H1 (cell line): ENCODE measurements around the gene SLC37A1. TPM values are rescaled to one million over a fixed set of nuclear protein-coding genes. Genes with fewer than 3 reads are reported as not detected.

Experiments used
- CTCF ChIA-PET: fragments of 300-600 bp; sonication (Branson Sonifier 250); formaldehyde crosslinking; loops from one replicate; lab custom pipeline; 2021; ENCODE audit not compliant: partially characterized antibody; lab: Charles Lee
- POLR2A ChIA-PET: fragments of 300-600 bp; sonication (Branson Sonifier 250); formaldehyde crosslinking; loops from one replicate; lab custom pipeline; 2021; ENCODE audit warnings: inconsistent platforms; ENCODE audit not compliant: partially characterized antibody; lab: Charles Lee
- DNase-seq, 2 experiments: peaks; one replicate each; pipeline versions ENCODE4 v3.0.0 to v3.0.0-alpha.2; 2010 to 2022; ENCODE audit warnings: low spot score in 2 of 2, low read depth in 1 of 2, mixed read lengths in 1 of 2
- FAIRE-seq: peaks from 2 replicates; lab custom pipeline; 2011; peaks lifted over from hg19 to GRCh38; lab: Jason Lieb, UNC
- H2AFZ ChIP-seq: 2 replicates; pipeline ENCODE4 v1.8.1; 2012; ENCODE audit warnings: low read length, inconsistent platforms
- H2AK5ac ChIP-seq: 2 replicates; pipeline ENCODE4 v1.6.1; 2013; ENCODE audit warnings: low read depth, low read length
- H2BK120ac ChIP-seq: replicated peaks from 2 replicates; pipeline ENCODE3; 2013; ENCODE audit warnings: low read depth, low read length, inconsistent platforms
- H2BK12ac ChIP-seq: 2 replicates; pipeline ENCODE4 v1.6.1; 2013; ENCODE audit warnings: low read depth, low read length
- H2BK15ac ChIP-seq: 2 replicates; pipeline ENCODE4 v1.6.1; 2013; ENCODE audit warnings: low read length
- H2BK20ac ChIP-seq: 2 replicates; pipeline ENCODE4 v1.6.1; 2013; ENCODE audit warnings: low read length
- H2BK5ac ChIP-seq: 2 replicates; pipeline ENCODE4 v1.6.1; 2013; ENCODE audit warnings: low read depth, low read length
- H3K14ac ChIP-seq: 2 replicates; pipeline ENCODE4 v1.6.1; 2013; ENCODE audit warnings: inconsistent platforms; ENCODE audit not compliant: insufficient read length
- H3K18ac ChIP-seq: 2 replicates; pipeline ENCODE4 v1.6.1; 2013; ENCODE audit warnings: low read length; ENCODE audit errors: extremely low read depth
- H3K23ac ChIP-seq: 2 replicates; pipeline ENCODE4 v1.6.1; 2013; ENCODE audit warnings: inconsistent platforms; ENCODE audit not compliant: insufficient read length
- H3K23me2 ChIP-seq: 2 replicates; pipeline ENCODE4 v1.6.1; 2013; ENCODE audit warnings: low read depth, low read length
- H3K27ac ChIP-seq: 2 replicates; pipeline ENCODE4 v1.6.1; 2011; ENCODE audit warnings: low read depth, low read length, inconsistent platforms
- H3K27me3 ChIP-seq, 4 experiments: replicated peaks in 1 of 4; 1 replicate in 1 of 4; 2 replicates in 3 of 4; pipeline versions ENCODE4 v1.6.1 to v1.8.1; 2011 to 2013; ENCODE audit warnings: low read length in 3 of 4, mild to moderate bottlenecking in 3 of 4, inconsistent platforms in 2 of 4, mixed read lengths in 2 of 4, moderate library complexity in 1 of 4; ENCODE audit not compliant: control insufficient read depth in 3 of 4, insufficient read depth in 3 of 4; ENCODE audit errors: extremely low read depth in 1 of 4
- H3K36me3 ChIP-seq, 4 experiments: 2 replicates each; pipeline versions ENCODE4 v1.6.1 to v1.8.1; 2011 to 2013; ENCODE audit warnings: mild to moderate bottlenecking in 4 of 4, low read length in 3 of 4, moderate library complexity in 2 of 4, control low read depth in 1 of 4, inconsistent platforms in 1 of 4; ENCODE audit not compliant: insufficient read depth in 4 of 4, control insufficient read depth in 2 of 4
- H3K4ac ChIP-seq: replicated peaks from 2 replicates; pipeline ENCODE3; 2013; ENCODE audit warnings: low read length, low read depth, mixed read lengths, inconsistent platforms; ENCODE audit not compliant: insufficient read length
- H3K4me1 ChIP-seq, 4 experiments: replicated peaks in 1 of 4; 1 replicate in 1 of 4; 2 replicates in 3 of 4; pipeline versions ENCODE4 v1.6.1 to v1.8.1; 2011 to 2013; ENCODE audit warnings: low read length in 3 of 4, inconsistent platforms in 2 of 4, mixed read lengths in 1 of 4; ENCODE audit not compliant: insufficient read depth in 4 of 4, control insufficient read depth in 3 of 4
- H3K4me2 ChIP-seq, 2 experiments: 2 replicates each; pipeline versions ENCODE4 v1.6.1 to v1.8.1; 2011 to 2013; ENCODE audit warnings: low read depth in 2 of 2, low read length in 2 of 2, control low read depth in 1 of 2, inconsistent platforms in 1 of 2, mild to moderate bottlenecking in 1 of 2; ENCODE audit not compliant: insufficient read depth in 1 of 2
- H3K4me3 ChIP-seq, 4 experiments: fragments of 200-600, 300-600 bp in 1 of 4; sonication (generic), shearing (Covaris generic), sonication (Bioruptor Twin) in 1 of 4; 2 replicates each; pipeline versions ENCODE4 v1.5.1 to v1.8.1; 2011 to 2016; ENCODE audit warnings: low read length in 4 of 4, low read depth in 3 of 4, control low read depth in 2 of 4, inconsistent platforms in 2 of 4, mild to moderate bottlenecking in 2 of 4, mixed read lengths in 1 of 4, moderate library complexity in 1 of 4; ENCODE audit not compliant: insufficient read depth in 2 of 4; ENCODE audit errors: extremely low read depth in 1 of 4
- H3K56ac ChIP-seq: replicated peaks from 2 replicates; pipeline ENCODE3; 2013; ENCODE audit warnings: low read depth, mild to moderate bottlenecking, mixed read lengths, low read length, inconsistent platforms; ENCODE audit not compliant: insufficient read length
- H3K79me1 ChIP-seq: 2 replicates; pipeline ENCODE4 v1.6.1; 2013; ENCODE audit warnings: low read depth, low read length, control low read depth
- H3K79me2 ChIP-seq, 2 experiments: 2 replicates each; pipeline versions ENCODE4 v1.6.1 to v1.8.1; 2012 to 2013; ENCODE audit warnings: low read length in 2 of 2, mild to moderate bottlenecking in 2 of 2, inconsistent platforms in 1 of 2; ENCODE audit not compliant: insufficient read depth in 2 of 2, control insufficient read depth in 1 of 2
- H3K9ac ChIP-seq, 4 experiments: replicated peaks in 1 of 4; 1 replicate in 1 of 4; 2 replicates in 3 of 4; pipeline versions ENCODE4 v1.6.1 to v1.8.1; 2011 to 2013; ENCODE audit warnings: low read depth in 3 of 4, low read length in 3 of 4, control low read depth in 2 of 4, mild to moderate bottlenecking in 2 of 4, moderate library complexity in 2 of 4, inconsistent platforms in 1 of 4; ENCODE audit errors: extremely low read depth in 1 of 4
- H3K9me3 ChIP-seq, 2 experiments: 2 replicates each; pipeline versions ENCODE4 v1.6.1 to v1.8.1; 2012 to 2013; ENCODE audit warnings: mild to moderate bottlenecking in 2 of 2, moderate library complexity in 2 of 2, control low read depth in 1 of 2, inconsistent platforms in 1 of 2, low read depth in 1 of 2, low read length in 1 of 2, mixed read lengths in 1 of 2; ENCODE audit not compliant: insufficient read depth in 2 of 2
- H4K20me1 ChIP-seq, 2 experiments: replicated peaks in 1 of 2; 2 replicates each; pipeline versions ENCODE3 to v1.8.1; 2011 to 2013; ENCODE audit warnings: inconsistent platforms in 2 of 2, low read length in 2 of 2, mild to moderate bottlenecking in 1 of 2; ENCODE audit not compliant: insufficient read depth in 2 of 2, control insufficient read depth in 1 of 2
- H4K5ac ChIP-seq: 2 replicates; pipeline ENCODE4 v1.6.1; 2013; ENCODE audit warnings: low read length, low read depth, mixed read lengths, inconsistent platforms; ENCODE audit not compliant: insufficient read length
- H4K8ac ChIP-seq: 2 replicates; pipeline ENCODE4 v1.8.0; 2013; ENCODE audit warnings: mild to moderate bottlenecking, moderate library complexity, low read length, inconsistent platforms; ENCODE audit not compliant: insufficient read depth; ENCODE audit errors: extremely low read depth
- H4K91ac ChIP-seq: replicated peaks from 2 replicates; pipeline ENCODE3; 2013; ENCODE audit warnings: low read length, mixed read lengths, inconsistent platforms; ENCODE audit not compliant: insufficient read length
- ASH2L ChIP-seq: fragments of 200-600, 300-600 bp; sonication (generic); IDR thresholded peaks from one replicate; pipeline ENCODE4 v1.7.1; 2017; ENCODE audit warnings: low read length
- BCL11A ChIP-seq, 2 experiments: IDR thresholded peaks; one replicate each; pipeline ENCODE4 v1.6.1; 2011; ENCODE audit warnings: low read depth in 2 of 2, low read length in 2 of 2, mild to moderate bottlenecking in 2 of 2
- HDAC6 ChIP-seq: IDR thresholded peaks from one replicate; pipeline ENCODE4 v1.7.1; 2012; ENCODE audit warnings: low read depth, mild to moderate bottlenecking, inconsistent platforms, low read length, moderate library complexity
- POLR2A ChIP-seq, 2 experiments: IDR thresholded peaks; 1 replicate in 1 of 2; 2 replicates in 1 of 2; pipeline ENCODE4 v1.6.1; 2011; ENCODE audit warnings: low read depth in 2 of 2, low read length in 2 of 2, mild to moderate bottlenecking in 2 of 2; ENCODE audit errors: control extremely low read depth in 1 of 2
- SAP30 ChIP-seq: fragments of 300-600 bp; sonication (generic); IDR thresholded peaks from 2 replicates; pipeline ENCODE4 v1.7.1; 2012; ENCODE audit warnings: low read length, moderate library complexity, mild to moderate bottlenecking, inconsistent platforms; ENCODE audit not compliant: insufficient read depth, insufficient replicate concordance
- SP2 ChIP-seq: IDR thresholded peaks from 2 replicates; pipeline ENCODE4 v1.6.1; 2012; ENCODE audit warnings: mild to moderate bottlenecking, low read length, inconsistent platforms
- SP4 ChIP-seq: IDR thresholded peaks from 2 replicates; pipeline ENCODE4 v1.6.1; 2012; ENCODE audit warnings: low read length, inconsistent platforms
- WGBS, 2 experiments: shearing (Covaris generic) in 1 of 2; methylation state at CpG; one replicate each; pipeline versions ENCODE4 v1.1.6 to v1.1.7; 2013 to 2015; ENCODE audit warnings: low lambda C conversion rate in 2 of 2, mixed read lengths in 2 of 2, inconsistent platforms in 1 of 2, low coverage in 1 of 2, missing lambda C conversion rate in 1 of 2; ENCODE audit not compliant: insufficient replicate concordance in 2 of 2, insufficient coverage in 1 of 2, insufficient read length in 1 of 2; ENCODE audit errors: extremely low coverage in 1 of 2, missing lambda C conversion rate in 1 of 2; 5-methylcytosine and 5-hydroxymethylcytosine counted together
- polyA plus RNA-seq, 7 experiments: library from polyadenylated mRNA; depleted of rRNA in 3 of 7; stranded (reverse) in 5 of 7; unstranded in 2 of 7; fragments of >200 nt in 5 of 7; fragments of 200-250 nt in 2 of 7; gene quantifications; 1 replicate in 5 of 7; 2 replicates in 1 of 7; 4 replicates in 1 of 7; pipeline versions ENCODE4 v1.2.1 to v1.2.3, GENCODE V29; 2011 to 2013; ENCODE audit warnings: missing spikeins in 2 of 7, mixed read lengths in 2 of 7
- total RNA-seq: library from RNA; stranded (reverse); fragmentation: NEBNext Ultra II Directional; extraction: Animal tissue kit (Norgen Biotek cat#: 25700); gene quantifications from 2 replicates; pipeline ENCODE4 v1.2.1, GENCODE V29; 2021
- TF ChIP-seq, protein P1 (sequence below): IDR thresholded peaks from 2 replicates; pipeline ENCODE4 v1.6.1; 2012; ENCODE audit warnings: low read length, inconsistent platforms

Gene SLC37A1
- total and polyA plus RNA-seq, 2 of the 8 experiments (the other 6 are each of a cell fraction or from before 2014, with no cell fraction given): 15.6 to 30.9 TPM

DNA sequence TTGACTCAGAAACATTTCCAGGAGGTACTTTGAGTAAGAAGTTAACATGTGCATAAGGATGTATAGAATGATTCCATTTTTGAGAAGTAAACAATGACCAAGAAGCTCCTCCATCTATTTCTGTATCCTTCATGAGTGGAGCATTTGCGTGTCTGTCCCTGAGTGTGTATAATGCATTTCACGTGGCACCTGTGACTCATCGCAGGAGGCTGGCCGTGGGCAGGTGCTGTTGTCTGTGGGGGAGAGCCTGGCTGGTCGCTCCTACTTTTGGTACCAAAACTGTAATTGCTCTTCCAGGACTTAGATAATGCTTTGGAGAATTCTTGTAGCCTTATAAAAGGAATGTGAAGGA, 16.5 kb downstream of the SLC37A1 start:
- Histone ChIP-seq H3K23me2 (no peaks in the 10 kb centered on the region), H3K18ac (no peak overlapping the region), H3K4me1 (peaks cover 0 to 11% (median 5%) of the 10 kb centered on the region in 4 experiments; a peak in 5 of 7 replicates), H3K4ac (no peak overlapping the region), H2AK5ac (no peak overlapping the region), H2BK20ac (no peak overlapping the region), H3K9ac (no peak overlapping the region), H3K79me1 (peaks cover 2% of the 10 kb centered on the region; the same call in 1 of the 2 replicates), H3K9me3 (no peaks in the 10 kb centered on the region), H3K27ac (no peak overlapping the region), H4K8ac (no peak overlapping the region), H4K91ac (no peak overlapping the region), H2BK5ac (no peak overlapping the region), H2AFZ (no peak overlapping the region), H3K14ac (no peak overlapping the region), H4K5ac (no peak overlapping the region), H2BK15ac (no peak overlapping the region), H3K4me3 (no peak overlapping the region), H2BK120ac (no peak overlapping the region), H3K23ac (no peak overlapping the region), H2BK12ac (no peak overlapping the region), H3K56ac (no peak overlapping the region), H3K36me3 (peaks cover 0 to 10% (median 0%) of the 10 kb centered on the region in 4 experiments; a peak in 2 of 8 replicates), H3K4me2 (no peak overlapping the region), H3K79me2 (peaks cover 0 to 7% of the 10 kb centered on the region in 2 experiments; a peak in 1 of 4 replicates), H4K20me1 (peaks cover 2 to 3% of the 10 kb centered on the region in 2 experiments), H3K27me3 (no peaks in the 10 kb centered on the region)
- TF ChIP-seq SAP30 (no peak), BCL11A (IDR thresholded peaks at IDR 0.05; ENCODE audit: low read depth in 2 of 2, low read length in 2 of 2) (no peak), SP4 (no peak), POLR2A (IDR thresholded peaks at IDR 0.05; ENCODE audit: control extremely low read depth in 1 of 2, low read depth in 2 of 2, low read length in 2 of 2) (no peak), HDAC6 (no peak), SP2 (no peak), ASH2L (no peak)
- TF ChIP-seq, protein P1, sequence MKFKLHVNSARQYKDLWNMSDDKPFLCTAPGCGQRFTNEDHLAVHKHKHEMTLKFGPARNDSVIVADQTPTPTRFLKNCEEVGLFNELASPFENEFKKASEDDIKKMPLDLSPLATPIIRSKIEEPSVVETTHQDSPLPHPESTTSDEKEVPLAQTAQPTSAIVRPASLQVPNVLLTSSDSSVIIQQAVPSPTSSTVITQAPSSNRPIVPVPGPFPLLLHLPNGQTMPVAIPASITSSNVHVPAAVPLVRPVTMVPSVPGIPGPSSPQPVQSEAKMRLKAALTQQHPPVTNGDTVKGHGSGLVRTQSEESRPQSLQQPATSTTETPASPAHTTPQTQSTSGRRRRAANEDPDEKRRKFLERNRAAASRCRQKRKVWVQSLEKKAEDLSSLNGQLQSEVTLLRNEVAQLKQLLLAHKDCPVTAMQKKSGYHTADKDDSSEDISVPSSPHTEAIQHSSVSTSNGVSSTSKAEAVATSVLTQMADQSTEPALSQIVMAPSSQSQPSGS: no peak
- DNase-seq (no peak), FAIRE-seq (no peak)
- ChIA-PET POLR2A (no interaction called here), CTCF (interaction anchor here (0.8 to 3.7 kb wide), 3 partner anchors 9 to 373 kb away, joined by 3 to 13 read pairs (median 3); no protein-coding TSS in a partner anchor)
- 86% methylated on average over 5 of the region's 5 CpGs; no CpG with 5 or more reads in 1 of the 2 experiments for WGBS, 2 experiments
